WTC11 (cell line): ENCODE measurements around the gene SLC35D1.

Experiments
- ZNF423 ChIP-seq: fragments of 250-450 bp; sonication (Bioruptor Pico); IDR thresholded peaks from 2 replicates; pipeline ENCODE4 v2.1.2; 2022; ENCODE audit warnings: mild to moderate bottlenecking, moderate library complexity
- TF ChIP-seq, protein P1 (sequence below): sonication (generic); formaldehyde crosslinking; IDR thresholded peaks from 2 replicates; pipeline ENCODE4 v1.8.0; 2022; ENCODE audit warnings: mild to moderate bottlenecking, missing genetic modification reagents
- TF ChIP-seq, protein P2 (sequence below): fragments of 200-600 bp; IDR thresholded peaks from 2 replicates; pipeline ENCODE4 v1.8.0; 2022; ENCODE audit warnings: antibody characterized with exemption
- TF ChIP-seq, protein P3 (sequence below): sonication (generic); formaldehyde crosslinking; IDR thresholded peaks from 2 replicates; pipeline ENCODE4 v1.8.1; 2022; ENCODE audit warnings: missing genetic modification reagents, borderline replicate concordance

DNA sequence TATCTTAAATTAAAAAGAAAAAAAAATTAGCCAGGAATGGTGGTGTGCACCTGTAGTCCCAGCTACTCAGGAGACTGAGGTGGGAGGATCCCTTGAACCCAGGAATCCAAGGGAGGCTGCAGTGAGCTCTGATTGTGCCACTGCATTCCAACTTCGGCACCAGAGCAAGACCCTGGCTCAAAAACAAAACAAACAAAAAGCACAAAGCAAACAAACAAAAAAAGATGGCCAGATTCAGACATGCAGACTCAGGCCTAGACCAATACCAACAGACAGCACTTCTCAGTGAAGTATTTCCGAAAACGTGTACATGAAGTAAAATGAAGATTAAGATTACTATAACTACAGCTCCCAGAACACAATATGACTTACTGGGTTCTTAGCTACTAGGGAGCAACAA, 10.6 kb downstream of the SLC35D1 start:
- TF ChIP-seq, protein P1, sequence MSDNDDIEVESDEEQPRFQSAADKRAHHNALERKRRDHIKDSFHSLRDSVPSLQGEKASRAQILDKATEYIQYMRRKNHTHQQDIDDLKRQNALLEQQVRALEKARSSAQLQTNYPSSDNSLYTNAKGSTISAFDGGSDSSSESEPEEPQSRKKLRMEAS (CRISPR knock-in tag) = no peak
- TF ChIP-seq, protein P2, sequence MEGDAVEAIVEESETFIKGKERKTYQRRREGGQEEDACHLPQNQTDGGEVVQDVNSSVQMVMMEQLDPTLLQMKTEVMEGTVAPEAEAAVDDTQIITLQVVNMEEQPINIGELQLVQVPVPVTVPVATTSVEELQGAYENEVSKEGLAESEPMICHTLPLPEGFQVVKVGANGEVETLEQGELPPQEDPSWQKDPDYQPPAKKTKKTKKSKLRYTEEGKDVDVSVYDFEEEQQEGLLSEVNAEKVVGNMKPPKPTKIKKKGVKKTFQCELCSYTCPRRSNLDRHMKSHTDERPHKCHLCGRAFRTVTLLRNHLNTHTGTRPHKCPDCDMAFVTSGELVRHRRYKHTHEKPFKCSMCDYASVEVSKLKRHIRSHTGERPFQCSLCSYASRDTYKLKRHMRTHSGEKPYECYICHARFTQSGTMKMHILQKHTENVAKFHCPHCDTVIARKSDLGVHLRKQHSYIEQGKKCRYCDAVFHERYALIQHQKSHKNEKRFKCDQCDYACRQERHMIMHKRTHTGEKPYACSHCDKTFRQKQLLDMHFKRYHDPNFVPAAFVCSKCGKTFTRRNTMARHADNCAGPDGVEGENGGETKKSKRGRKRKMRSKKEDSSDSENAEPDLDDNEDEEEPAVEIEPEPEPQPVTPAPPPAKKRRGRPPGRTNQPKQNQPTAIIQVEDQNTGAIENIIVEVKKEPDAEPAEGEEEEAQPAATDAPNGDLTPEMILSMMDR = no peak
- TF ChIP-seq, protein P3, sequence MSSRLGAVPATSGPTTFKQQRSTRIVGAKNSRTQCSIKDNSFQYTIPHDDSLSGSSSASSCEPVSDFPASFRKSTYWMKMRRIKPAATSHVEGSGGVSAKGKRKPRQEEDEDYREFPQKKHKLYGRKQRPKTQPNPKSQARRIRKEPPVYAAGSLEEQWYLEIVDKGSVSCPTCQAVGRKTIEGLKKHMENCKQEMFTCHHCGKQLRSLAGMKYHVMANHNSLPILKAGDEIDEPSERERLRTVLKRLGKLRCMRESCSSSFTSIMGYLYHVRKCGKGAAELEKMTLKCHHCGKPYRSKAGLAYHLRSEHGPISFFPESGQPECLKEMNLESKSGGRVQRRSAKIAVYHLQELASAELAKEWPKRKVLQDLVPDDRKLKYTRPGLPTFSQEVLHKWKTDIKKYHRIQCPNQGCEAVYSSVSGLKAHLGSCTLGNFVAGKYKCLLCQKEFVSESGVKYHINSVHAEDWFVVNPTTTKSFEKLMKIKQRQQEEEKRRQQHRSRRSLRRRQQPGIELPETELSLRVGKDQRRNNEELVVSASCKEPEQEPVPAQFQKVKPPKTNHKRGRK (CRISPR knock-in tag) = no peak
- no peak for TF ChIP-seq ZNF423 (CRISPR knock-in tag)
